Measurements from ENCODE around the gene RUBCN. TPM values are rescaled to one million over a fixed set of nuclear protein-coding genes. Genes with fewer than 3 reads are reported as not detected.
A peak's percentile ranks its signal among the peaks of the same experiment; 100 is the strongest.

RUBCN gene
- 10 to 100 TPM; 32.9 to 33.3 TPM for total RNA-seq

- no peaks in the 10 kb centered on the region for H3K27me3 Mint-ChIP-seq
- H3K27ac Mint-ChIP-seq: peak within 1 kb of the TSS; percentile 82
- H3K4me1 Mint-ChIP-seq (ENCODE audit: low read depth): peaks cover 40% of the 10 kb centered on the region
- no peaks in the 10 kb centered on the region for H3K9me3 Mint-ChIP-seq
- ChIA-PET CTCF (interaction anchor here (1.5 to 1.6 kb wide), 2 partner anchors 25 to 57 kb away, joined by 5 to 6 read pairs; no protein-coding TSS in a partner anchor), POLR2A (interaction anchor here (1.2 to 1.9 kb wide), 6 partner anchors 12 to 181 kb away, joined by 3 to 9 read pairs (median 5); partner anchors contain the start of genes BDH1, FYTTD1 and LRCH3)
- H3K4me3 Mint-ChIP-seq: peak within 1 kb of the TSS; percentile 87
- peak; percentile 97 for DNase-seq
- H3K36me3 Mint-ChIP-seq: peaks cover 7% of the 10 kb centered on the region
- intact Hi-C loops (cut with micrococcal nuclease): loop anchor here (1.0 to 10.0 kb wide), 5 partner anchors 13 to 211 kb away; partner anchors contain the start of genes FYTTD1 and LRCH3
Observed at GRCh38 chr3:197736491-197737318, at the start of gene RUBCN. RUBCN (minus strand) TSS chr3:197736904; CDS start chr3:197736719, 185 bp downstream.

GRCh38 chr3:197784019-197784585 is 47.4 kb upstream of the RUBCN start:
- CTCF ChIA-PET: interaction anchor here (1.8 kb wide), 1 partner anchor 9 kb away, joined by 6 read pairs; no protein-coding TSS in a partner anchor
- H3K36me3 Mint-ChIP-seq: peaks cover 13% of the 10 kb centered on the region
- intact Hi-C loops (cut with micrococcal nuclease): no loop called here

GRCh38 chr3:197782230-197782629 is 45.5 kb upstream of the RUBCN start:
- no peak for DNase-seq
- Mint-ChIP-seq H3K4me1 (ENCODE audit: low read depth) (no peaks in the 10 kb centered on the region), H3K4me3 (no peak overlapping the region), H3K36me3 (peaks cover 13% of the 10 kb centered on the region), H3K27me3 (no peaks in the 10 kb centered on the region), H3K9me3 (no peaks in the 10 kb centered on the region), H3K27ac (peak overlapping the region; percentile 0)
- CTCF ChIA-PET: interaction anchor here (0.6 kb wide), 1 partner anchor 15 kb away, joined by 3 read pairs; no protein-coding TSS in a partner anchor
- POLR2A ChIA-PET: interaction anchor here (0.5 kb wide), 1 partner anchor 75 kb away, joined by 3 read pairs; no protein-coding TSS in a partner anchor
- intact Hi-C loops (cut with micrococcal nuclease): no loop called here

More at GRCh38 chr3:197784019-197784585, 47.4 kb upstream of the RUBCN start:
- Mint-ChIP-seq H3K4me3 (no peak overlapping the region), H3K4me1 (ENCODE audit: low read depth) (no peaks in the 10 kb centered on the region), H3K27ac (peak overlapping the region; percentile 19), H3K9me3 (no peaks in the 10 kb centered on the region), H3K27me3 (no peaks in the 10 kb centered on the region)
- POLR2A ChIA-PET: no interaction called here
- DNase-seq: no peak

- Mint-ChIP-seq H3K27ac (no peak overlapping the region), H3K4me1 (ENCODE audit: low read depth) (no peaks in the 10 kb centered on the region), H3K4me3 (no peak overlapping the region), H3K9me3 (no peaks in the 10 kb centered on the region), H3K36me3 (peaks cover 25% of the 10 kb centered on the region), H3K27me3 (no peaks in the 10 kb centered on the region)
- POLR2A ChIA-PET: no interaction called here
- DNase-seq: no peak
- CTCF ChIA-PET: no interaction called here
- intact Hi-C loops (cut with micrococcal nuclease): no loop called here
Observed at GRCh38 chr3:197775317-197775716, 38.6 kb upstream of the RUBCN start.

GRCh38 chr3:197761784-197762183 is 25.1 kb upstream of the RUBCN start:
- Mint-ChIP-seq H3K4me3 (no peak overlapping the region), H3K9me3 (no peaks in the 10 kb centered on the region), H3K27ac (no peak overlapping the region), H3K36me3 (peaks cover 6% of the 10 kb centered on the region), H3K27me3 (no peaks in the 10 kb centered on the region), H3K4me1 (ENCODE audit: low read depth) (no peaks in the 10 kb centered on the region)
- intact Hi-C loops (cut with micrococcal nuclease): no loop called here
- POLR2A ChIA-PET: no interaction called here
- CTCF ChIA-PET: no interaction called here
- no peak for DNase-seq

- Mint-ChIP-seq H3K27me3 (no peaks in the 10 kb centered on the region), H3K9me3 (no peaks in the 10 kb centered on the region), H3K36me3 (peaks cover 8% of the 10 kb centered on the region), H3K4me3 (no peak overlapping the region), H3K4me1 (ENCODE audit: low read depth) (peaks cover 15% of the 10 kb centered on the region), H3K27ac (no peak overlapping the region)
- no peak for DNase-seq
- intact Hi-C loops (cut with micrococcal nuclease): no loop called here
- ChIA-PET CTCF (no interaction called here), POLR2A (no interaction called here)
Observed at GRCh38 chr3:197758512-197758911, 21.8 kb upstream of the RUBCN start.

- no peaks in the 10 kb centered on the region for H3K9me3 Mint-ChIP-seq
- peaks cover 8% of the 10 kb centered on the region for H3K36me3 Mint-ChIP-seq
- intact Hi-C loops (cut with micrococcal nuclease): no loop called here
- H3K27ac Mint-ChIP-seq: no peak overlapping the region
- ChIA-PET CTCF (interaction anchor here (1.2 kb wide), 1 partner anchor 84 kb away, joined by 3 read pairs; no protein-coding TSS in a partner anchor), POLR2A (no interaction called here)
- no peak for DNase-seq
- H3K4me1 Mint-ChIP-seq (ENCODE audit: low read depth): peaks cover 29% of the 10 kb centered on the region
- H3K27me3 Mint-ChIP-seq: no peaks in the 10 kb centered on the region
- H3K4me3 Mint-ChIP-seq: no peak overlapping the region
Observed at GRCh38 chr3:197756704-197757103, 20.0 kb upstream of the RUBCN start.

GRCh38 chr3:197753263-197753662 is 16.6 kb upstream of the RUBCN start:
- Mint-ChIP-seq H3K27me3 (no peaks in the 10 kb centered on the region), H3K9me3 (no peaks in the 10 kb centered on the region), H3K4me1 (ENCODE audit: low read depth) (peaks cover 42% of the 10 kb centered on the region), H3K4me3 (no peak overlapping the region), H3K27ac (peak overlapping the region; percentile 23), H3K36me3 (peaks cover 10% of the 10 kb centered on the region)
- POLR2A ChIA-PET: no interaction called here
- DNase-seq: no peak
- CTCF ChIA-PET: interaction anchor here (0.9 to 1.3 kb wide), 2 partner anchors 10 to 39 kb away, joined by 3 read pairs; no protein-coding TSS in a partner anchor
- intact Hi-C loops (cut with micrococcal nuclease): loop anchor here (2.0 kb wide), 1 partner anchor 50 kb away; no protein-coding TSS in a partner anchor

GRCh38 chr3:197752107-197752506 is 15.4 kb upstream of the RUBCN start:
- no peaks in the 10 kb centered on the region for H3K9me3 Mint-ChIP-seq
- ChIA-PET CTCF (no interaction called here), POLR2A (no interaction called here)
- intact Hi-C loops (cut with micrococcal nuclease): loop anchor here (2.0 kb wide), 1 partner anchor 51 kb away; no protein-coding TSS in a partner anchor
- no peaks in the 10 kb centered on the region for H3K27me3 Mint-ChIP-seq
- H3K4me1 Mint-ChIP-seq (ENCODE audit: low read depth): peaks cover 43% of the 10 kb centered on the region
- H3K27ac Mint-ChIP-seq: peak overlapping the region; percentile 79
- peak; percentile 56 for DNase-seq
- peak overlapping the region; percentile 76 for H3K4me3 Mint-ChIP-seq
- peaks cover 8% of the 10 kb centered on the region for H3K36me3 Mint-ChIP-seq

- intact Hi-C loops (cut with micrococcal nuclease): loop anchor here (1.0 to 2.0 kb wide), 2 partner anchors 39 to 42 kb away; no protein-coding TSS in a partner anchor
- peak; percentile 69 for DNase-seq
- CTCF ChIA-PET: interaction anchor here (0.6 to 1.3 kb wide), 3 partner anchors 16 to 290 kb away, joined by 3 to 8 read pairs (median 3); no protein-coding TSS in a partner anchor
Observed at GRCh38 chr3:197750858-197751737, 14.4 kb upstream of the RUBCN start.

GRCh38 chr3:197750396-197750831 is 13.7 kb upstream of the RUBCN start:
- CTCF ChIA-PET: interaction anchor here (0.6 to 1.3 kb wide), 3 partner anchors 15 to 291 kb away, joined by 3 to 8 read pairs (median 3); no protein-coding TSS in a partner anchor
- Mint-ChIP-seq H3K4me3 (peak overlapping the region; percentile 98), H3K9me3 (no peaks in the 10 kb centered on the region), H3K4me1 (ENCODE audit: low read depth) (peaks cover 36% of the 10 kb centered on the region), H3K27ac (peak overlapping the region; percentile 92), H3K27me3 (no peaks in the 10 kb centered on the region), H3K36me3 (peaks cover 2% of the 10 kb centered on the region)
- peak; percentile 70 for DNase-seq
- intact Hi-C loops (cut with micrococcal nuclease): loop anchor here (1.0 to 2.0 kb wide), 2 partner anchors 38 to 42 kb away; no protein-coding TSS in a partner anchor
- POLR2A ChIA-PET: interaction anchor here (2.0 kb wide), 1 partner anchor 41 kb away, joined by 6 read pairs; the partner anchor contains the start of gene LRCH3

More at GRCh38 chr3:197750858-197751737, 14.4 kb upstream of the RUBCN start:
- Mint-ChIP-seq H3K27ac (peak overlapping the region; percentile 92), H3K9me3 (no peaks in the 10 kb centered on the region), H3K27me3 (no peaks in the 10 kb centered on the region), H3K4me1 (ENCODE audit: low read depth) (peaks cover 38% of the 10 kb centered on the region), H3K36me3 (peaks cover 4% of the 10 kb centered on the region), H3K4me3 (peak overlapping the region; percentile 98)
- POLR2A ChIA-PET: interaction anchor here (2.0 kb wide), 1 partner anchor 40 kb away, joined by 6 read pairs; the partner anchor contains the start of gene LRCH3
